Kidney epithelial cell (primary cell): ENCODE results near the gene RCL1. TPM values are rescaled to one million over a fixed set of nuclear protein-coding genes. Genes with fewer than 3 reads are reported as not detected.

Experiments used
- DNase-seq: peaks from one replicate; pipeline ENCODE4 v3.0.0-alpha.2; 2010; ENCODE audit warnings: low read depth
- H3K27me3 ChIP-seq: 2 replicates; pipeline ENCODE4 v1.6.0; 2011; ENCODE audit warnings: low read length; ENCODE audit not compliant: control insufficient read depth, insufficient read depth
- H3K36me3 ChIP-seq: 2 replicates; pipeline ENCODE4 v1.5.1; 2011; ENCODE audit warnings: low read length; ENCODE audit not compliant: control insufficient read depth, insufficient read depth
- H3K4me3 ChIP-seq: 2 replicates; pipeline ENCODE4 v1.5.1; 2011; ENCODE audit warnings: low read depth, mild to moderate bottlenecking, control low read depth, low read length
- total RNA-seq: library from RNA; depleted of rRNA; stranded (reverse); fragments of >200 nt; gene quantifications from 2 replicates; pipeline ENCODE4 v1.2.3, GENCODE V29; 2015
- TF ChIP-seq, protein P1 (sequence below): IDR thresholded peaks from 2 replicates; pipeline ENCODE4 v1.5.1; 2011; ENCODE audit warnings: mild to moderate bottlenecking, moderate library complexity, low read length, control low read depth, inconsistent platforms; ENCODE audit not compliant: insufficient read depth, poor library complexity, severe bottlenecking

RCL1 gene
- total RNA-seq, 1 donor from 2014 or later = 24.4 TPM

DNA sequence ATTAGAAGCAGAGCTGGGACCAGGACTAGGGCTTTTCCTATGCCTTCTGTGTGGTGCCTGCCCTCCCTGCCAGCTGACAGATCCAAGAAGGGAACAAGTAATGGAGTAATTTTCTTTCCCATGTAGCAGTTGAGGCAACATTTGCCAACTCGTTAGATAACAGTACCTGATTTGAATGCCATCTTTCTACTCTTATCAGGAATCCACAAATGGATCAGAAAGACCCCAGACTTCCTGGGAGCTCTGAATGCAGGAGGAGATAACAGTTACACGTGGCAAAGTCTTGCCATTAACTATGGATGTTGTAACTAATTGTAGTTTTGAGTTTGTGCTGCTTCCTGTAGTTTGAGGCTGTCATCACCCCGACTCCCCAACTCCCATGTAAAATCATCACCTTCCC, 39.2 kb downstream of the RCL1 start:
- no peak for DNase-seq
- no peak overlapping the region for H3K4me3 ChIP-seq
- H3K36me3 ChIP-seq = no peaks in the 10 kb centered on the region
- no peaks in the 10 kb centered on the region for H3K27me3 ChIP-seq
- TF ChIP-seq, protein P1, sequence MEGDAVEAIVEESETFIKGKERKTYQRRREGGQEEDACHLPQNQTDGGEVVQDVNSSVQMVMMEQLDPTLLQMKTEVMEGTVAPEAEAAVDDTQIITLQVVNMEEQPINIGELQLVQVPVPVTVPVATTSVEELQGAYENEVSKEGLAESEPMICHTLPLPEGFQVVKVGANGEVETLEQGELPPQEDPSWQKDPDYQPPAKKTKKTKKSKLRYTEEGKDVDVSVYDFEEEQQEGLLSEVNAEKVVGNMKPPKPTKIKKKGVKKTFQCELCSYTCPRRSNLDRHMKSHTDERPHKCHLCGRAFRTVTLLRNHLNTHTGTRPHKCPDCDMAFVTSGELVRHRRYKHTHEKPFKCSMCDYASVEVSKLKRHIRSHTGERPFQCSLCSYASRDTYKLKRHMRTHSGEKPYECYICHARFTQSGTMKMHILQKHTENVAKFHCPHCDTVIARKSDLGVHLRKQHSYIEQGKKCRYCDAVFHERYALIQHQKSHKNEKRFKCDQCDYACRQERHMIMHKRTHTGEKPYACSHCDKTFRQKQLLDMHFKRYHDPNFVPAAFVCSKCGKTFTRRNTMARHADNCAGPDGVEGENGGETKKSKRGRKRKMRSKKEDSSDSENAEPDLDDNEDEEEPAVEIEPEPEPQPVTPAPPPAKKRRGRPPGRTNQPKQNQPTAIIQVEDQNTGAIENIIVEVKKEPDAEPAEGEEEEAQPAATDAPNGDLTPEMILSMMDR = no peak

DNA sequence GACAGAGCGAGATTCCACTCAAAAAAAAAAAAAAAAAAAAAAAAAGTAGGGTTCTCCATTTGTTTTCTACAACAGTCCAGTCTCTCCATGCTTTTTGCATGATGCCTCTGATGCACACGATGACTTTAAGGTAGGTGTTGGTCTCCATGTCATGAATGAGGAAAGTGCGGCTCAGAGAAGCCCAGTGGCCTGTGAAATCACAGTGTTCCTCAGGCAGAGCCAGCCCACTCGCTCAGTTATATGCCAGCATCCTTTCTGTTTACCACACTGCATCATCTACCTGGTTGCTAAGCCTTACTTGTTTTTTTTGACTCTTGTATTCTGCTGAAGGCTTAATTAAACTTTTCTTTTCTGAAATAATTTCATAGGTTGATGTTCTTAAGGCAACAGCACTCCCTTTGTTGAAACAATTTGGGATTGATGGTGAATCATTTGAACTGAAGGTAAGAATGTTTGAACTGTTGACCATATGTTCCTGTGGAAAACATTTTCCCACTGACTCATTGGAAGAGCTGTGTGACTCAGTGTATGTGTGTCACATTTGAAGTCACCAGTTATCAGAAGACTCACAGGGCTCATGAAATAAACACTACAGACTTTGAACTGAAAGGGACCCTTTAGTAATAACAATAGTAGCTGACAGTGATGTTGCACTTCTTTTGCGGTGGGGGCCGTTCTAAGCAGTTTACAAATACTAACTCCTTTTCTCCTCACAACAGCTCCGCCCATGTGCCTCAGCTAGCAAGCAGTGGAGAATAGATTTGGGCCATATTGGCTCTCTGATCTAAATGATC, 40.2 kb downstream of the RCL1 start:
- DNase-seq = peak; percentile 98

DNA sequence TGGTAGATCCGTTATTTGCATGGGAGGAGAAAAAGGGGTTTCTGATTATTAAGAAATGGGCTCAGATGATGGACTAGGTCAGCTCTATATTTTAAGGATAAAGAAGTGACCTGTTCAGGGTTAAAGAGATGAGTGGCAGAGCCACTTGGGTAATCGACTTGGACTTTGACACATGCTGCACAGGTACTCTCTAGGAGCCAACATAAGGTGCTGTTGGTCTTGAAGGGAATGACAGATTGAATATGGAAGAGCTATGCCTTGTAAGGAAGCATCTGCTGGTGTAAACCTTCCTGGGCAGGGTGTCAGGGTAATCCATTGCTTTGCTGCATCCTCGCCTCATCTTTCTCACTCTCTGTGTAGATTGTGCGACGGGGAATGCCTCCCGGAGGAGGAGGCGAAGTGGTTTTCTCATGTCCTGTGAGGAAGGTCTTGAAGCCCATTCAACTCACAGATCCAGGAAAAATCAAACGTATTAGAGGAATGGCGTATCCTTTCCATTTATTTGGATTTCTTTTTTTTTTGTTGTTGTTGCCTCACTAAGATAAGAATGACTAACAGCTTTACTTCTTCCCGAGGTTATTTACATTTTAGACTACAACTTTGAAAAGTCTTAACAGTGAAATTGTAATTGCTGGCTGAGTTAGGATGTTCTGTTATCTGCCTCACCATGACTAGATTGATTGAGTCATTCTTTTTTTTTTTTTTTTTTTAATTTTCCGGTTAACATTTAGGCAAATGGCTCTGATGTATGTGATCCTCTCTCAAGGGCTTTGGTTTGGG, 41.2 kb downstream of the RCL1 start:
- no peak for DNase-seq
- Histone ChIP-seq H3K27me3 (no peaks in the 10 kb centered on the region), H3K36me3 (no peaks in the 10 kb centered on the region), H3K4me3 (no peak overlapping the region)
- TF ChIP-seq, protein P1 = no peak

More for the DNA sequence above, 40.2 kb downstream of the RCL1 start:
- no peaks in the 10 kb centered on the region for H3K36me3 ChIP-seq
- no peak overlapping the region for H3K4me3 ChIP-seq
- H3K27me3 ChIP-seq = no peaks in the 10 kb centered on the region
- TF ChIP-seq, protein P1 = no peak

DNA sequence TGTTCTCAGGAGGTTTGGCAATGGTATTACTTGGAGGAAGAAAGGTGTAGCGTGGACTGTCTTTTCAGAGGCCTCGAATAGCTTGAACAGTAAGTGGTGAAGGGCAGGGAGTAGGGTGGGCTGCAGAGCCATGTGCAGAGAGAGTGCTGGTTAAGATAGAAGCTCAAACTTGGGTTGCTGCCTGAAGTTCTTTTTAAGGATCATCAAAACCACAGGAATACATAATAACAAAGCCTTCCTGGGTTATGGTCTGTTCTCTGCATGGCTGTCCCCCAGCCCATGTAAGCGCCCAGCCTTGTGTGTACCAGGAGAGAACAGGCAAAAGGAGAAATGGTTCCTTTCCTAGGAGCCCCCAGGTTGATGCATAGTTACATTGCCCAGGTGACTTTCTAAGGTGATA, 43.9 kb downstream of the RCL1 start:
- no peaks in the 10 kb centered on the region for H3K36me3 ChIP-seq
- TF ChIP-seq, protein P1 = no peak
- H3K27me3 ChIP-seq = no peaks in the 10 kb centered on the region
- H3K4me3 ChIP-seq = no peak overlapping the region
- no peak for DNase-seq

DNA sequence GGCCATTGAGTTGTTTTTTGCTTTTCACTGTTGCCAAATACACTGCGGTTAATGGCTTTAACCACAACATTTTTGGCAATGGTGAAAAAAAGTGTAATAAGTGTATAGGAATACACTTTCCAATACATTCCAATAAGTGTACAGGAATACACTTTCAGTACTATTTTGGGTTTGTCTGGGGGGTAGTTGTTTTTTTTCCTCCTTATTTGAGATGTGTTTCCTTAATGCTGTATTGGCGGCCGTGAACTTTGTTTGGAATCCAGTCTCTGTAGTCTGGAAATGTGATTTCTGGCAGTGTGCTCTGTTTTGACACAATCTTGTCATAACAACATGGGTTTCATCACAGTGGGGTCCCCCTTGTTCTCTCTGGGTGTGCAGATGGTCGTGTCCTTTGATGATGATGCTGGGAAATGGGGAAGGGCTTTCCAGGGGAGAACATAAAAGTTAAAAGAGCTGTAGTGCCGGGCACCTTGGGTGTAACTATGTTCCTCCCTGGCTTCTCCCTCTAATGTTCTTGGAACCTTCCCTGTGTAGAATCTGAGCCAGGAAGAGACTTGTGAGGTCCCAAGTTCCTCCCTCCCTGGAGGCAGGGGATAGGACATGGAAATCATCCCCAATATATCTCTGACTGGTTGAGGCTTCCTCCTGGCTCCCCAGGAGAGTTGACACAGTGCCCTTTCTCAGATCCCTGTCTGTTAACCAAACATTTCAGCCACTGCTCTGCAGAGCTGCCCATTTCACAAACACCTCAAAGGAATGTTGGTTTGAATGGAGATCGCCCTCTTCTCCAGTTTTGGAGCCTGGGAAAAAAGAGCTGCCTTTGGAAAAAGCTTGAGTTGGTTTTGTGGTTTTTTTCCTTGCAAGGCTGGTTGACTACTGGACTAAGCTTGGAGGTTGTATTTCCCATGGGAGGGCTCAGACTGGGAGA, 44.8 kb downstream of the RCL1 start:
- TF ChIP-seq, protein P1 = no peak
- Histone ChIP-seq H3K27me3 (no peaks in the 10 kb centered on the region), H3K36me3 (no peaks in the 10 kb centered on the region), H3K4me3 (no peak overlapping the region)
- DNase-seq = peak; percentile 54
